HFFc6 (cell line): ENCODE measurements around the gene ZNF620. TPM values are rescaled to one million over a fixed set of nuclear protein-coding genes. Genes with fewer than 3 reads are reported as not detected.
"Not testable (repeated sequence)": the region's sequence is repeated elsewhere in the genome, so short reads cannot be mapped to it uniquely, and the experiment has no call there.

Source experiments
- DNase-seq: peaks from one replicate; pipeline ENCODE4 v3.0.0-alpha.2; 2018
- H3K27ac Mint-ChIP-seq: 2 replicates; pipeline ENCODE4 v1.8.0; 2020; ENCODE audit warnings: mild to moderate bottlenecking, mixed read lengths
- H3K27me3 Mint-ChIP-seq: 2 replicates; pipeline ENCODE4 v1.8.0; 2021; ENCODE audit warnings: mild to moderate bottlenecking, moderate library complexity, mixed read lengths; ENCODE audit not compliant: insufficient read depth
- H3K36me3 Mint-ChIP-seq: 2 replicates; pipeline ENCODE4 v1.8.0; 2021; ENCODE audit warnings: low read depth, mixed read lengths
- H3K4me1 Mint-ChIP-seq: 2 replicates; pipeline ENCODE4 v1.8.0; 2020; ENCODE audit warnings: low read depth, mixed read lengths
- H3K4me3 Mint-ChIP-seq: 2 replicates; pipeline ENCODE4 v1.8.0; 2020; ENCODE audit warnings: mild to moderate bottlenecking, moderate library complexity, mixed read lengths
- H3K9me3 Mint-ChIP-seq: 2 replicates; pipeline ENCODE4 v1.8.0; 2020; ENCODE audit warnings: mild to moderate bottlenecking, mixed read lengths
- total RNA-seq, 6 experiments: library from RNA; stranded (reverse); fragmentation: NEBNext Ultra II Directional; extraction: Animal tissue kit (Norgen Biotek cat#: 25700); gene quantifications; 2 replicates in 1 of 6; 3 replicates in 5 of 6; pipeline ENCODE4 v1.2.3, GENCODE V29; 2021
- TF ChIP-seq, protein P1 (sequence below): fragments of 200-600 bp; sonication (generic); IDR thresholded peaks from 2 replicates; pipeline ENCODE4 v1.5.0; 2021; ENCODE audit warnings: antibody characterized with exemption, mild to moderate bottlenecking

ZNF620 gene
- total RNA-seq, 6 experiments from 2014 or later = 0.54 to 1.2 (median 0.69) TPM

DNA sequence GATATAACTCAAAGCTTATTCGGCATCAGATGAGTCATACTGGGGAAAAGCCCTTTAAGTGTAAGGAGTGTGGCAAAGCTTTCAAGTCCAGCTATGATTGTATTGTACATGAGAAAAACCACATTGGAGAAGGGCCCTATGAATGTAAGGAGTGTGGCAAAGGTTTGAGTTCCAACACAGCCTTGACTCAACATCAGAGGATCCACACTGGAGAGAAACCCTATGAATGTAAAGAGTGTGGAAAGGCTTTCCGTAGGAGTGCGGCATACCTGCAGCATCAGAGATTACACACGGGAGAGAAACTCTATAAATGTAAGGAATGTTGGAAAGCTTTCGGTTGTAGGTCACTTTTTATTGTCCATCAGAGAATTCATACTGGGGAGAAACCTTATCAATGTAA is 26.4 kb downstream of the ZNF620 start:
- peaks cover 3% of the 10 kb centered on the region; the same call in 1 of the 2 replicates for H3K27me3 Mint-ChIP-seq
- DNase-seq = no peak
- TF ChIP-seq, protein P1, sequence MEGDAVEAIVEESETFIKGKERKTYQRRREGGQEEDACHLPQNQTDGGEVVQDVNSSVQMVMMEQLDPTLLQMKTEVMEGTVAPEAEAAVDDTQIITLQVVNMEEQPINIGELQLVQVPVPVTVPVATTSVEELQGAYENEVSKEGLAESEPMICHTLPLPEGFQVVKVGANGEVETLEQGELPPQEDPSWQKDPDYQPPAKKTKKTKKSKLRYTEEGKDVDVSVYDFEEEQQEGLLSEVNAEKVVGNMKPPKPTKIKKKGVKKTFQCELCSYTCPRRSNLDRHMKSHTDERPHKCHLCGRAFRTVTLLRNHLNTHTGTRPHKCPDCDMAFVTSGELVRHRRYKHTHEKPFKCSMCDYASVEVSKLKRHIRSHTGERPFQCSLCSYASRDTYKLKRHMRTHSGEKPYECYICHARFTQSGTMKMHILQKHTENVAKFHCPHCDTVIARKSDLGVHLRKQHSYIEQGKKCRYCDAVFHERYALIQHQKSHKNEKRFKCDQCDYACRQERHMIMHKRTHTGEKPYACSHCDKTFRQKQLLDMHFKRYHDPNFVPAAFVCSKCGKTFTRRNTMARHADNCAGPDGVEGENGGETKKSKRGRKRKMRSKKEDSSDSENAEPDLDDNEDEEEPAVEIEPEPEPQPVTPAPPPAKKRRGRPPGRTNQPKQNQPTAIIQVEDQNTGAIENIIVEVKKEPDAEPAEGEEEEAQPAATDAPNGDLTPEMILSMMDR = no peak
- no peaks in the 10 kb centered on the region for H3K4me1 Mint-ChIP-seq
- peaks cover 33% of the 10 kb centered on the region for H3K9me3 Mint-ChIP-seq
- no peak overlapping the region for H3K4me3 Mint-ChIP-seq
- no peak overlapping the region for H3K27ac Mint-ChIP-seq
- H3K36me3 Mint-ChIP-seq = peaks cover 94% of the 10 kb centered on the region

DNA sequence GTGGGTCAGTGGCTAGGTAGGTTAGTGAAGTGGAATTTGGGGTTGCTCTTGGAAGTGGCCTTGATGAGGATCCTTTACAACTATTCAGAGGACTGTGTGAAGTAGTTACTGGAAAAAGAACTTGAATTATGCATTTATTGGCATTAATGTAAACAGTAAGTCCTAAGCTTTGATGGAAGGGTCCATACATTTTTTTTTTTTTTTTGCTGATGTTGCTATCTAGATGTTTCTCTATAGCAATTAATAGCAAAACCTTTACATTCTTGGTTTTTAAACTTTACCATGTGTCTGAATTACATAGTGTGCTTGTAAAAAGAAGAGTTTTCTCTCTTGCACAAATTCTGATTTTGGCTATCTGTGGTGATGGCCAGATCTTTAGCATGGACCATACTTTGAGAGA is 28.4 kb downstream of the ZNF620 start:
- DNase-seq = no peak
- Mint-ChIP-seq H3K27ac (no peak overlapping the region), H3K36me3 (peaks cover 95% of the 10 kb centered on the region), H3K9me3 (peaks cover 43% of the 10 kb centered on the region), H3K4me1 (no peaks in the 10 kb centered on the region), H3K27me3 (peaks cover 3% of the 10 kb centered on the region; the same call in 1 of the 2 replicates), H3K4me3 (no peak overlapping the region)
- TF ChIP-seq, protein P1 = no peak

DNA sequence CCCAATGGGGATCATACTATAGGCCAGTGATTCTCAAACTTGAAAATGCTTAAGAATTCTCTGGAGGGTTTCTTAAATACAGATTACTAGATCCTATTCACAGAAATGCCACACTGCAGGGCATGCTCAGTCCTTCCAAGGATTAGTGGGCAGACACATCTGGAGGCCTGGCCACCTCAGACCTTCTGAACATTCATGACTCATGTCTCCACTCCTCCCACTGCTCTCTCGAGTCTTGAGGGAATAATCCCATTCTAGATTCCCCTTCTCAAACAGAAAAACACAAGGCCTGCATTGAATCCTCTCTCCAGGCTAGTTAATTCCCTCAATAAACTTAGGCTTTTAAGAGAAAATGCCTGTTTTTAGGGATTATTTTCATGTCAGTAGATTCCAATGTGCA is 41.0 kb downstream of the ZNF620 start:
- Mint-ChIP-seq H3K4me1 (no peaks in the 10 kb centered on the region), H3K4me3 (no peak overlapping the region), H3K27ac (no peak overlapping the region), H3K36me3 (0 out of 2 replicates have a peak, but pooled peaks cover 5% of the 10 kb centered on the region), H3K27me3 (no peaks in the 10 kb centered on the region; the same call in 1 of the 2 replicates), H3K9me3 (peaks cover 5% of the 10 kb centered on the region)
- peak; percentile 19 for DNase-seq
- TF ChIP-seq, protein P1 = no peak

DNA sequence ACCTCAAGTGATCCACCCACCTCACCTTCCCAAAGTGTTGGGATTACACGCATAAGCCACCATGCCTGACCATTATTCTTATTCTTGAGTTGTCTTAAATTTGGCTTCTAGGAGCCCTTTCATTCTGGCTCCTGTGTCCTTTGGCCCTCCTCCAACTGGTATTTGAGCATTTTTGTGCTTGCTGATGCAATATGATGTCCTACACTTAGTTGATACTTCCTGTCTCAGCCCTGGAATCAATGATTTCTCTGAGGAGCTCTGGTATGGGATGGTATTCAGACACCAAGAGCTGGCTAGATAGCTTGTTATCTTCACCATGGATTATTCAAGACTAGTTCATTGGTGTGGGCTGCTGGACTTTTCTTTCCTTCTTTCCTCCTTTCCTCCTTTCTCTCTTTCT is 44.3 kb downstream of the ZNF620 start:
- H3K27ac Mint-ChIP-seq = no peak overlapping the region
- no peaks in the 10 kb centered on the region; the same call in 1 of the 2 replicates for H3K27me3 Mint-ChIP-seq
- no peak overlapping the region for H3K4me3 Mint-ChIP-seq
- DNase-seq = no peak
- no peaks in the 10 kb centered on the region for H3K4me1 Mint-ChIP-seq
- peaks cover 5% of the 10 kb centered on the region for H3K9me3 Mint-ChIP-seq
- H3K36me3 Mint-ChIP-seq = 0 out of 2 replicates have a peak, but pooled peaks cover 5% of the 10 kb centered on the region
- TF ChIP-seq, protein P1 = no peak

DNA sequence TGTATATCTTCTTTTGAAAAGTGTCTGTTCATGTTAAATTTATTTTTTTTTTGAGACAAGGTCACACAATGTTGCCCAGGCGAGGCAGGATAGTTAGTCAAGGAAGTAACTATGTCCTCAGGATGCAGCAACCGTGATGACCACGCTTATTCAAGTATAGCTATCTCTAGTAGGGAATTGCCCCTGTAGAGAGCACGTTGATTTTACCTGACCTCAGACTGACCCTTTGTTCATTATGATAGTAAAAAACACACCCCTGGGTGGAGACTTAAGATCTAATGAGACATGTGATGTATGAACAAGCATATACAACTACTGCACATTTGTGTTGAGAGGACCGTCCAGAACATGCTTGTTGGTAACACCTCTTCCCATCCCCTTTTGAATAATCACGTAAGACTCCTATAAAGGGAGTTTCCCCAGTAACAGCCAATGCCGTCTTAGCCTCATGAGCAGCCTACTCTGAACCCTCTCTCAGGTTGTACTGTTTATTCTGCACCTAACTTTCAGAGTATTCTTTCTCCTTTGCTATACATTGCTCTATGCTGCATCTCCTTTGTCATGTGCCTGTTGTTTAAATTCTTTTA is 51.8 kb downstream of the ZNF620 start:
- DNase-seq = no peak
- Mint-ChIP-seq H3K27ac (no peak overlapping the region), H3K9me3 (no peaks in the 10 kb centered on the region), H3K27me3 (peaks cover 6% of the 10 kb centered on the region), H3K4me1 (peaks cover 11% of the 10 kb centered on the region), H3K36me3 (no peaks in the 10 kb centered on the region), H3K4me3 (no peak overlapping the region)
- TF ChIP-seq, protein P1 = no peak

DNA sequence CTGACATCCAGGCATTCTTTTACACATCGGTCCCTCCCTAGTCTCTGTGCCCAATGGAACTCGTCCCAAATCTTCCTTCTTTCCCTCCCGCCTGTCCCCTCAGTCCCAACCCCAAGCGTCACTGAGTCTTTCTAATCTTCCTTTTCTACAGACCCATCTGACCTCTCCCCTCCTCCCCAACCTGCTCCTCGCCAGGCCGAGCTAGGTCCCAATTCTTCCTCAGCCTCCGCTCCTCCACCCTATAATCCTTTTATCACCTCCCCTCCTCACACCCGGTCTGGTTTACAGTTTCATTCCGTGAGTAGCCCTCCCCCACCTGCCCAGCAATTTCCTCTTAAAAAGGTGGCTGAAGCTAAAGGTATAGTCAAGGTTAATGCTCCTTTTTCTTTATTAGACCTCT is 56.6 kb downstream of the ZNF620 start:
- not testable (repeated sequence) for H3K4me3 Mint-ChIP-seq, H3K9me3 Mint-ChIP-seq, H3K4me1 Mint-ChIP-seq, H3K36me3 Mint-ChIP-seq, DNase-seq, H3K27ac Mint-ChIP-seq
- H3K27me3 Mint-ChIP-seq = peaks cover 11% of the 10 kb centered on the region

DNA sequence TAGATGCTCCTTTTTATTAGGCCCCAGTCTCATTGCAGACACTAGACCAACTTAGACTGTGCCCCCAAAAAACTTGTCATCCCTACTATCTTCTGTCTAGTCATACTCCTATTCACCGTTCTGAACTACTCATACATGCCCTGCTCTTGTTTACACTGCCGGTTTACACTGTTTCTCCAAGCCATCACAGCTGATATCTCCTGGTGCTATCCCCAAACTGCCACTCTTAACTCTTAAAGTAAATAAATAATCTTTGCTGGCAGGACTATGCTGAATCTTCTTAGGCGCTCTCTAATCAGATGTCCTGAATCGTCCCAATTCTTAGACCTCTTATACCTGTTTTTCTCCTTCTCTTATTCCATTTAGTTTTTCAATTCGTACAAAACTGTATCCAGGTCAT is 59.8 kb downstream of the ZNF620 start:
- not testable (repeated sequence) for H3K9me3 Mint-ChIP-seq, H3K4me1 Mint-ChIP-seq

More for the DNA sequence above, 59.8 kb downstream of the ZNF620 start:
- not testable (repeated sequence) for H3K36me3 Mint-ChIP-seq, H3K27ac Mint-ChIP-seq, H3K4me3 Mint-ChIP-seq, DNase-seq
- H3K27me3 Mint-ChIP-seq = peaks cover 11% of the 10 kb centered on the region
